ENCODE results near the gene SF3A1.
"Not testable (repeated sequence)": the region's sequence is repeated elsewhere in the genome, so short reads cannot be mapped to it uniquely, and the experiment has no call there.

SF3A1 gene, protein sequence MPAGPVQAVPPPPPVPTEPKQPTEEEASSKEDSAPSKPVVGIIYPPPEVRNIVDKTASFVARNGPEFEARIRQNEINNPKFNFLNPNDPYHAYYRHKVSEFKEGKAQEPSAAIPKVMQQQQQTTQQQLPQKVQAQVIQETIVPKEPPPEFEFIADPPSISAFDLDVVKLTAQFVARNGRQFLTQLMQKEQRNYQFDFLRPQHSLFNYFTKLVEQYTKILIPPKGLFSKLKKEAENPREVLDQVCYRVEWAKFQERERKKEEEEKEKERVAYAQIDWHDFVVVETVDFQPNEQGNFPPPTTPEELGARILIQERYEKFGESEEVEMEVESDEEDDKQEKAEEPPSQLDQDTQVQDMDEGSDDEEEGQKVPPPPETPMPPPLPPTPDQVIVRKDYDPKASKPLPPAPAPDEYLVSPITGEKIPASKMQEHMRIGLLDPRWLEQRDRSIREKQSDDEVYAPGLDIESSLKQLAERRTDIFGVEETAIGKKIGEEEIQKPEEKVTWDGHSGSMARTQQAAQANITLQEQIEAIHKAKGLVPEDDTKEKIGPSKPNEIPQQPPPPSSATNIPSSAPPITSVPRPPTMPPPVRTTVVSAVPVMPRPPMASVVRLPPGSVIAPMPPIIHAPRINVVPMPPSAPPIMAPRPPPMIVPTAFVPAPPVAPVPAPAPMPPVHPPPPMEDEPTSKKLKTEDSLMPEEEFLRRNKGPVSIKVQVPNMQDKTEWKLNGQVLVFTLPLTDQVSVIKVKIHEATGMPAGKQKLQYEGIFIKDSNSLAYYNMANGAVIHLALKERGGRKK

DNA sequence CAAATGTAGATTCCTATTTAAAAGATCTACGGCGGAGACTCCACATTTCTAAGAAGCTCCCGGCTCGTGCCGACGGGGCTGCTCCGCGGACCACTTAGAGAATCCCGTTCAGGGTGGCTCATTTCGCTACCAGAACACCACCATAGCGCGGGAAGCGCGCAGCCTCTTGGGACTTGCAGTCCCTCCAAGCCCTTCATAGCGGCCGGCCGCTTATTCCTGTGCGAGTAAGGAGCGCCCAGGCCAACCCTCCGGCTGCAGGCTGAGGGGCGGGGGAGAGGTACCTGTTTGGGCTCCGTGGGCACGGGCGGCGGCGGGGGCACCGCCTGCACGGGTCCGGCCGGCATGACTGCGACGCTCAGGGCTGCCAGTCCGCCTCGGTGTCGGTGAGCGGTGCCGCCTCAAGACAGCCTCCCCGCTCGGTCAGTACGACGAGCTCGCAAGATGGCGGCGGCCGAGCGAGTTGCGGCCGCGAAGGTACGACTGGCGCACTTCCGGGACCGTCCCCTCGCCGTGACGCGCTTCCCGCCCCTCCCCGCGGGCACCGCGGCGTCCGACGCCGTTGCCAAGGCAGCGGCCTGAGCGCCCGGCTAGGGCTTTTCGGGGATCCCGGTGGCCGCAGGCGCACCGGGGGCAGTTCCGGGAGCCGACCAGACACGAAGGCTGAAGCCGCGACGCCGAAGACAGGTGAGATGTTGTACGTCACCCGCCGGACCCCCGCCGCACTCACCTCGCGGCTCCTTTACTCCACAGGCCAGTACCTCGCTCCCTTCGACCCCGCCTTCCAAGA lies at the start of gene SF3A1, which contains the start of gene CCDC157:
TSS of gene SF3A1 (minus strand) at position 446 of the 787 bp plus-strand sequence. CDS start at position 344, 102 bp downstream.
TSS of gene CCDC157 (plus strand) at position 559 of the 787 bp plus-strand sequence. CDS start 8,994 bp downstream, outside the sequence.
- DNase-seq (ENCODE audit: low read depth, low spot score) = peak; percentile 65

DNA sequence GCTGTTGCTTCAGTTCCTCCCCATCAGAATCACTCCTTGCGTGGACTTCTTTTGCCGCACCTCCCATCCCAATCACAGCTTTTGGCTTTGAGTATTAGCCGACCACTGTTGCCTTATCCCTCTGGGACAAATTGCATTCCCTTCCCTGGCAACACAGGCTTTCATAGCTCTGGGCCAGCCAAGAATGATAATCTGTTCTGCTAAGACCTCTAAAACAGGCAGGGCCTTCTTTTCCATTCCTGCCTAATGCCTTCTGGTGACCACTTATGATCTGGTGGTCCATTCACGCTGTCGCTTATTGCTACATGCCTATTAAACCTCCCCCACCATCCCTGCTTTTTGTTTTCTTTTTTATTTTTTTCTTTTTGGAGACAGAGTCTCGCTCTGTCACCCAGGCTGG lies 49.7 kb upstream of the SF3A1 start:
- no peak for DNase-seq (ENCODE audit: low read depth, low spot score)

DNA sequence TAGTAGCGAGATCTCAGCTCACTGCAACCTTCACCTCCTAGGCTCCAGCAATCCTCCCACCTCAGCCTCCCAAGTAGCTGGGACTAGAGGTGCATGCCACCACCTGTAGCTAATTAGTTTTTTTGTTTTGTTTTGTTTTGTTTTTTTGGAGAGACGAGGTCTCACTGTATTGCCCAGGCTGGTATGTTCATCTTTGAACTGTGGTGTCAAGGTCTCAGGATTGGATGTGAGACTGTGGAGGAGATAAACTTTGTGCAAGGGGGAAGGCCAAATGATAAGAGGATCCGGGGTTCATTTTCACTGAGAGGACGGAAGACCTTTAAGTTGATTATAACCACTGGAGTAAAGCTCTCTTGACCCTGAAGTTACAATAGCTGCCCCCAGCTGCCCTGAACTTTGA lies 49.0 kb upstream of the SF3A1 start:
- DNase-seq (ENCODE audit: low read depth, low spot score) = no peak

DNA sequence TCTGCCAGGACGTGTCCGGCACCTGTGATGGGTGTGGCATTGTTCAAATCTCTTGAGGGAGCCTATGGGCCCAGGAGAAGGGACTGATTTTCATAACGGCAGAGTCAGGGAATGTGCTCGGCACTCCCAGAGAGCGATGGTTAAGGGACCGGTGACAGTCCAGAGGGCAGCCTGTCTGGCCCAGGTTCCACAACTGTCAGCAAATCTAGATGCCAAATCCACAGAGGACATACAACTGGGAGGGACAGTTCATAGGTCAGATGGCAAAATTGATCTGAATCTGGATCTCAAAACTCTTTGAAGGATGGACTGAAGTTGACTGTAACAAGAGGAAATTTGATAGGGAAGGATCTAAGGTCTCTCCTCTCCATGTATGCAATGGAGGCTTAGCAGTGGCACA lies 47.6 kb upstream of the SF3A1 start:
- no peak for DNase-seq (ENCODE audit: low read depth, low spot score)

DNA sequence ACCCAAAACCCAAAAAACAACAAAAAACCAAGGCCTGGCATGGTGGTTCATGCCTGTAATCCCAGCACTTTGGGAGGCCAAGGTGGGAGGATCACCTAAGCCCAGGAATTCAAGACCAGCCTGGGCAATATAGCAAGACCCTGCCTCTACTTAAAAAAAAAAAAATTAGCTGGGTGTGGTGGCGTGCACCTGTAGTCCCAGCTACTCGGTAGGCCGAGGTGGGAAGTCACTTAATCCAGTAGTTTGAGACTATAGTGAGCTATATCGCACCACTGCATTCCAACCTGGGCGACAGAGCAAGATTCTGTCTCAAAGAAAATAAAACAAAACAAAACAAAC lies 46.0 kb upstream of the SF3A1 start:
- DNase-seq (ENCODE audit: low read depth, low spot score) = not testable (repeated sequence)

DNA sequence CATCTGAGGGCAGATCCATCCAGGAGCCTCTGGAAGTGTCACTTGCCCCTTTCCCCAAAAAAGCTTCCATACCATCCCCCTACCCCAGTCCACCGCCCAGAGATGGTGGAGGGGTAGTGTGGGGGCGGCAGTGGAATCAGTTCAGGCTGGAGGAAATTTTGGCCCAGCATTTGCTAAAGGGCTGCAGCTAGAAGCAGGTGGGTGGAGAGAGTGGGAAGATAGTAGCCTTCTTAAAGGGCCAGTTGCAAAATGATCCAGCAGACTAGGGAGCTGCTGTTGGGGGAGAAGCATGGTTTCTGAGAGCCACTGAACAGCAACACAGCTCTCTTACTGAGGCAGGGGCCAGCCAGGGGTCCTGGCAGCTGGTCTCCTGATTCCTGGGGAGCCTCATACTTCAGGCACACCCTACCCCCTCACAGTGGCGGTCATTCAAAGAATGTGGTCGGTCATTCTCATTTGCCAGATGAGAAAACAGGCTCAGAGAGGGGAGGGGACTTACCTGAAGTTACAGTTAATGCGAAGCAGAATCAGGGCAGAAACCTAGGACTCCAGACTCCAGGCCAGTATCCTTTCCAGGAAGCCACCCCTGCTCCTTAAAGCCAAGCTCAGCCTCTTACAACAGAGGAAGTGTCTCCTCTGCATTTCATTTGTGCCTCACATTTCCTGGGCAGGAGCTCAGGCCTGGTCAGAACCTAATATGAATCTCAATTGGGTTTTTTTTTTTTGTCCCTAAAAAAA lies 45.5 kb upstream of the SF3A1 start:
- DNase-seq (ENCODE audit: low read depth, low spot score) = no peak

DNA sequence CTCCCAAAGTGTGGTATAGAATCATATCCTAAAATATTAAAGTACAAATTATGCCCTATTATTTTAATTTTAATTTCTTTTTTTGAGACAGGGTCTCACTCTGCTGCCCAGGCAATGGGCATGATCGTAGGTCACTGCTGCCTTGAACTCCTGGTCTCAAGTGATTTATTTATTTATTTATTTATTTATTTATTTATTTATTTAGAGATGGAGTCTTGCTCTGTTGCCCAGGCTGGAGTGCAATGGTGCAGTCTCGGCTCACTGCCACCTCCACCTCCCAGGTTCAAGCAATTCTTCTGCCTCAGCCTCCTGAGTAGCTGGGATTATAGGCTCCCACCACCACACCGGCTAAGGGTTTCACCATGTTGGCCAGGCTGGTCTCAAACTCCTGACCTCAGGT lies 44.3 kb upstream of the SF3A1 start:
- DNase-seq (ENCODE audit: low read depth, low spot score) = not testable (repeated sequence)

DNA sequence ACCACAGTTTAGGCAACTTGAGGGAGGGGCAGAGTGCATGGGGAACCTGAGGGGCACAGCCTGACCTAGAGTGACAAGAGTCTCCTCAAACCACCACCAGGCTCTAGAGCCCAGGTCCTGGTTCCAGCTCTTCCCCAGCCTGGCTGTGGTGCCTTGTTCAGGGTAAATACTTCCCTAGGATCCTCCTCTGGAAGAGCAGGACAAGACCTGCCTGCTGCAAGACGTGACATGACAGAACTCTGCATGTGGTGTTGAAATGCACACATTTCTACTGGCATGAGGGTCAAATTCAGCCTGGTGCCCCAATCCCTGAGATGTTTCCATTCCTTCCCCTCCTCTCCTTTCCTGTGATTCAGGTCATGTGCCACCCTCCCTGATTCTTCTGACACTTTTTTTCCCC lies 43.5 kb upstream of the SF3A1 start:
- DNase-seq (ENCODE audit: low read depth, low spot score) = no peak

DNA sequence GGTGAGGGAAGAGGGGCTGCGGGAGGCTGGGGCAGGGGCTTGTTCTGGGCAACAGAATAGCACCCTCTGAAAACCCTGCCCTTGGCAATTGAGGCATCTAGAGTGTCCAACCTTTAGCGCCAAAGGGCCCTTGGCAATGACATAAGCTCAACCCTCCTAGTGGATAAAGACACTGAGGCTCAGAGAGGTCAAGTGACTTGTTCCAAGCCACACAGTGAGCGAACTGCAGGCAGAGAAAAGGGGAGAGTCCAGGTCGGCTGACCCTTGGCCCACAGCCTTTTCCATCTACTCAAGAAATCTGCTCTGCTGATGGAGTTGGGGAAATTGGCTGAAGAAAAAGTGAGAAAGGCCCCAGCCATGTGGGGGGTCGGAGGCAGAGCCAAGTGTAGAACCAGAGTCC lies 43.0 kb upstream of the SF3A1 start:
- DNase-seq (ENCODE audit: low read depth, low spot score) = no peak

DNA sequence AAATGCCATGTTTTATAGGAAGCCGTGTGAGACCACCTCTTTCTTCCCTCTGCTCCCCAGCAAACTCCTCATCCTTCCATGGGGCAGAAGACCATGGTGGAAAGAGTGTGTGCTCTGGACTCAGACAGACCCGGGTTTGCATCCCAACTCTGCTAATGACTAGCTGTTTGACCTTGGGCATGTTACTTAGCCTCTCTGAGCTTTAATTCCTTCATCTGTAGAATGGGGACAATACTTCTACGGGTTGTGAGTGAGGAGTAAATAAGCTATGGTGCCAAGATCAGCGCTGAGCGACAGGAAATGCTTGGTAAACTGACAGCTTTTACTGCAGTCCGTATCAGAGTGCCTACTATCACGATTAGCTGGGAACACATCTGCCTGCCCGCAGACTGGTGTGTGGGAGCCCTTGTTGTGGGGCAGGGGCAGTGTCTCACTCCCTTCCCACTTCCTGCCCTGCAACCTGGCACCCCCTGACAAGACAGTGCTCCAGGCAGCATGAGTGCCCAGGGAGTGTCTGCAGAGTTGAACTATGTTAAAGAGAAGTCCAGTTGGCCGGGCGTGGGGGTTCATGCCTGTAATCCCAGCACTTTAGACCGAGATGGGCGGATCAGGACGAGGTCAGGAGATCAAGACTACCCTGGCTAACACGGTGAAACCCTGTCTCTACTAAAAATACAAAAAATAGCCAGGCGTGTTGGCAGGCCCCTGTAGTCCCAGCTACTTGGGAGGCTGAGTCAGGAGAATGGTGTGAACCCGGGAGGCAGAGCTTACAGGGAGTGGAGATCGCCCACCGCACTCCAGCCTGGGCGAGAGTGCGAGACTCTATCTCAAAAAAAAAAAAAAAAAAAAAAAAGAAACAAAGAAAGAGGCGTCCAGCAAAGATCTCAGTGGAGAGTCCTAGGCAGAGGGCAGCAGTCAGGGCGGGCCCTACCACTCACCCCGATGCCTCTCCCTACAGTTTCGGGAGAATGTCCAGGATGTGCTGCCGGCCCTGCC lies 42.3 kb upstream of the SF3A1 start:
- no peak for DNase-seq (ENCODE audit: low read depth, low spot score)

DNA sequence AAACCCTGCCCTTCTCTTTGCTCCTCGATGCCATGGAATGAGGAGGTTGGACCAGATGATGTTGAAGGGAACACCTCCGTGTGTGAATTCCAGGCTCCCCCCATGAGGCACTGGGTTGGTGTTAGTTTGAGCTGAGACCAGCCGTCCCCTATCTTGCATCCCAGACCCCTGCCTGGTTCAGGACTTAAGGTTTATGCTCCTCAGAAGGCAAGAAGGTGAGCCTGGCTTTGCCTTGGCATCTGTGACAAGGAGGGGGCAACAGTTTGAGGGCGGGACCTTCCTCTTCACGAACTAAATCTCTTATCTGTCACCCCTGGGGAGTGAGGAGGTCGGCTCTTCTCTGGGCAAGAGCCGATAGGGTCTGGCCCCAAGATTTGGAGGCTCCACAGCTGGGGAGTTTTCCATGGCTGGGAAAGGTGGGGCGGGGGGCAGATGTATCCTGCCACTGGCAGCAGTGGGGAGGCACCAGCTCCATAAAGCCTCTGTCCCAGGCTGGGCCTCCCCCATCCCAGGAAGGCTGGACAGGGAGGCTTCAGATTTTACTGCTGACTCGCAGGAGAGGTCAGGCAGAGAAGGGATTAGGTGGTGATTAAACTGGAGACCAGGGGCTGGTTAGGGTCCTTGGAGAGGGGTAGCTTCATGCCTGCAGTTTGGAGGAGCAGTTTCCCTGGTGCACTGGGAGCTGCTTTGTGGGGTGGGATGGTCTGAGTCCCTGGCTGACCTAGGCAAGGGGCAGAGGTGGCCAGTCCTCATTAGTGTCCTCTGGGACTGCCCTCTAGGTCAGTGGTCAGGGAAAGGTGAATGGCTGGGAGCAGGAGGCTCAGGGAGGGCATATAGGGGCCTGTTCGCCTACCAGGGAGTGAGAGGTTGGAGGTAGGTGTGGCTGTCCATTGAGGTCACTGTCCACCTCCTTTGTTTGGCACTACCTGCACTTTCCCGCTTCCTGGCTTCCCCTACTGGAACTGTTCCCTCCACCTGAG lies 41.3 kb upstream of the SF3A1 start:
- no peak for DNase-seq (ENCODE audit: low read depth, low spot score)

DNA sequence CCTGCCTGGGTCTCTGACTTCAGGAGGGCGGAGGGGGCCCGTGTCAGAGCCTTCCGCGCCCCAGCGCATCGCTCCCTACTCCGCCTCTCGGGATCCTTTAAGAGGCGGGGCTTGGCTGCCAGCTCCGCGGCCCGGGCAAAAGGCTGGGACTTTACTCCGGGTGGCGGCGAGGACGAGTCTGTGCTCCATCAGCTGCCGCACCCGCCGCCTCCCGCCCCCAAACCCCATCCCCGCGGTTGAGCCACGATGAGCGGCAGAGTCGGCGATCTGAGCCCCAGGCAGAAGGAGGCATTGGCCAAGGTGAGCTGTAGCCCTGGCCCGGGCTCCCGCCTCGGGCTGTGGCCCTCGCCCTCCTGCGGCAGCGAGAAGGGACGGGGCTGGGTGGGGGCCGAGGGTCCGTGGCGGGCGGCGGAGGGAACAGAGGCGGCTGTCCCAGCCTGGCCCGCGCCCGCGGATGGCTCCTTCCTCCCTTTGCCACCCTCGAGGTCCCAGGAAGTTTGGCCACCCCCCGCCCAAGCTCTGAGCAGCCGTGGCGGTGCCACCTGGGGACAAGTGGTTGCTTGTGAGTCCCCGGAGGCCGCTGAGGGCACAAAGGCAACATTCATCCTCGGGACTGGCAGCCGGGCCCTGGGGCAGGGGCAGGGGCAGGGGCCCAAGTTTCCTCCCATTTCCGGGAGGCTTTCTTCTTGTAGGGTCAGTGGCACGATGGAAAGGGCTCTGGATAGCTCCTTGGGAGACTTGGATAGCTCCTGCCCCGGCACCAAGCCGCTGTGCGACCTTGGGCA lies 40.4 kb upstream of the SF3A1 start, which contains the start of gene SEC14L2:
TSS of gene SEC14L2 (plus strand) at position 148 of the 785 bp plus-strand sequence. CDS start at position 247, 99 bp downstream.
- peak; percentile 22 for DNase-seq (ENCODE audit: low read depth, low spot score)

DNA sequence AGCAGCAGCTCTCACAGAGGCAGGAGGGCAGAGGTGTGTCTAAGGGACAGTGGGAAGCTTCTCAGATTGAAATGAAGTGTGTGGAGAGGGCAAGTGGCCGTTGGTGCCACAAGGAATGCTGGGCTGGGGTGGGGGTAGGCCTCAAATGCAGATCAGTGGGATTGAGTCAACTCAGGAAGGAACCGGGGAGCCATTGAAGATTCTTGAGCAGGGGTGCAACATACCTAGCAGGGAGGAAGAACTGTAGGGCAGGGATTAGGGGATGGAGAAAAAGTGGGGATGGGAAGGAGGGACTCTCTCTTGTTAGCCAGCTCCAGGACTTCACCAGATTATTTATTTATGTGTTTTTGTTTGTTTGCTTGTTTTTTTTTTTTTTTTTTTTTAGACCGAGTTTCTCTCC lies 37.2 kb upstream of the SF3A1 start:
- DNase-seq (ENCODE audit: low read depth, low spot score) = no peak

DNA sequence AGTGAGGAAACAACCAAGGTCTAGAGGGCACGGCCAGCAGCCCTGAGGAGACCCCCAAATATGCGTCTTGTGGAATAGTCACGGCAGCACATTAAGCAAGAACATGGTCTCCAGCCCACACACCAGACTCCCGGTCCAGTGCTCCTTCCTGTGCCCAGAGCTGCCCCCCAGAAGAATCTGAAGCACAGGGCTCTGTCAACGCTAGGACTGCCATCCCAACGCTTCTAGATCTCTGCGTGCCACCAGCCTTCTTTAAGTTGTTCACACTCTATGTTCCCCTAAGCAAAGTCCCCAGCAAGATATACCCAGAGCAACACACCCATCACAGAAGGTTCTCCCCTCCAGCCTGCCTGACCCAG lies 36.6 kb upstream of the SF3A1 start:
- DNase-seq (ENCODE audit: low read depth, low spot score) = no peak

DNA sequence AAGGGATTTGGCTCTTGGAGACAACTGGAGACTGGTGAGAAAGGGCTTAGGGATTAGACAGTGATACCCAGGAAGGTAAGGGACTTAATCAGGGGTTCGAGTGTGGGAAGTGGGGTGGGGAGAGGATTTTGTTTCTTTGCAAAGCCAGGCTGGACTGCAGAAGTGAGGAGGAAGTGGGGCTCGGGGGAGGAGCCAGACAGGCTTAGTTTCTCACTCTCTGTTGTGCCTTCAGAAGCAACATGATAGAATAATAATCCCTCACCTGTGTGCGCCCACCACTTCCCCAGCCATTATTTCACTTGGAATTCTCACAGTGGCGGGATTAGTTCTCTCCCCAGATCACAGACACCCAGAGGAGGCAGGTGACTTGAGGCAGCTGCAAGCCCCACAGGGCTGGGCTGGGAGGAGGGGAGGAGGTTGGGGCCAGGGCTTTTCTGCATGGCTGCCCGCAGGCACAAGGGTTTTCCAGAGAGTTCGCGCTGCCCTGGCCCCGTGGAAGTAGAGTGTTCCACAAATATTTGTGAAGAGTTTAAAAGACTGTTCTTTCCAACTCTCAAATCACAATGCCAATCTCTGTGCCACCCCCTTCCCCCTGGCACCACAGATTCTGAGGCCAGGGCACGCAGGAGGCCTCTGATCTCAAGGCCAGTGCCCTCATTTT lies 36.1 kb upstream of the SF3A1 start:
- DNase-seq (ENCODE audit: low read depth, low spot score) = no peak

DNA sequence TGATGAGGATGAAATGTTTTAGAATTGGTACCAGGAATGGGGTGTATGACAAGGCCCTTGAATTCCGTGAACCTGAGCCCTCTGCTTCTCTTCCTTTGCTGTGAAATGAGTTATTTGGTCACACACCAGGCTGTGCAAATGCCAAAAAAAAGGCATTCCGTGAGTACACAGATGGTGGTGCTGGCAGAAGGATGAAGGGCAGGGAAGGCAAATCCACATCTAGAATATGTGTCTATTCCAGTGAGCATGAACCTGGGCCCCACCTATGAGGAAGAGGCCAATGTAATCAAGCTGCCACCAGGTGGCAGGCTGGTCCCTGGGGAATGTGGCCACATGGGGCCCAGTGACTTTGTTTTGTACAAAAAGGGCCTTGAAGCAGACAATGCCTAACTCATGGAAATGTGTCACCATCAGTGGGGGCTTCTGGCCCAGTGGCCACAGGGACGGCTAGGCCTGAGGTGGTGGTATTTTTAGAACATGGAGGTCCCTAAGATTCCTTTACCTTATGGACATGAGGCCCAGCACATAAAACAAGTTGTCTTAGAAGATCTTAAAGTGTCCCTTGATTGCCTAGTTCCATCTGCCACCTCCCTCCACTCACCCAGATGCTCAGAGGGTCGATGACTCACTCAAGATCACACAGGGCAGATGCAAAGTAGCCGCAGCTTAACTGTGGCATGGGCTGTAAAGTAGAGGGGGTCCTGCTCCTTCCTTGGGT lies 34.4 kb upstream of the SF3A1 start:
- peak; percentile 57 for DNase-seq (ENCODE audit: low read depth, low spot score)

Measured in activated naive CD8-positive, alpha-beta T cell treated with anti-CD3 and anti-CD28 coated beads, Interleukin-2, amount 50 U/mL, for 16 hours (primary cell).